CD4-positive, alpha-beta T cell treated with Interferon gamma for 1 hour (primary cell): ENCODE results near the gene DUSP1.
A peak's percentile ranks its signal among the peaks of the same experiment; 100 is the strongest.
"Not testable (repeated sequence)": the region's sequence is repeated elsewhere in the genome, so short reads cannot be mapped to it uniquely, and the experiment has no call there.

Experiments used
- DNase-seq: peaks from one replicate; pipeline ENCODE4 v3.0.0-alpha.2; 2020

Gene DUSP1, protein sequence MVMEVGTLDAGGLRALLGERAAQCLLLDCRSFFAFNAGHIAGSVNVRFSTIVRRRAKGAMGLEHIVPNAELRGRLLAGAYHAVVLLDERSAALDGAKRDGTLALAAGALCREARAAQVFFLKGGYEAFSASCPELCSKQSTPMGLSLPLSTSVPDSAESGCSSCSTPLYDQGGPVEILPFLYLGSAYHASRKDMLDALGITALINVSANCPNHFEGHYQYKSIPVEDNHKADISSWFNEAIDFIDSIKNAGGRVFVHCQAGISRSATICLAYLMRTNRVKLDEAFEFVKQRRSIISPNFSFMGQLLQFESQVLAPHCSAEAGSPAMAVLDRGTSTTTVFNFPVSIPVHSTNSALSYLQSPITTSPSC

DNA sequence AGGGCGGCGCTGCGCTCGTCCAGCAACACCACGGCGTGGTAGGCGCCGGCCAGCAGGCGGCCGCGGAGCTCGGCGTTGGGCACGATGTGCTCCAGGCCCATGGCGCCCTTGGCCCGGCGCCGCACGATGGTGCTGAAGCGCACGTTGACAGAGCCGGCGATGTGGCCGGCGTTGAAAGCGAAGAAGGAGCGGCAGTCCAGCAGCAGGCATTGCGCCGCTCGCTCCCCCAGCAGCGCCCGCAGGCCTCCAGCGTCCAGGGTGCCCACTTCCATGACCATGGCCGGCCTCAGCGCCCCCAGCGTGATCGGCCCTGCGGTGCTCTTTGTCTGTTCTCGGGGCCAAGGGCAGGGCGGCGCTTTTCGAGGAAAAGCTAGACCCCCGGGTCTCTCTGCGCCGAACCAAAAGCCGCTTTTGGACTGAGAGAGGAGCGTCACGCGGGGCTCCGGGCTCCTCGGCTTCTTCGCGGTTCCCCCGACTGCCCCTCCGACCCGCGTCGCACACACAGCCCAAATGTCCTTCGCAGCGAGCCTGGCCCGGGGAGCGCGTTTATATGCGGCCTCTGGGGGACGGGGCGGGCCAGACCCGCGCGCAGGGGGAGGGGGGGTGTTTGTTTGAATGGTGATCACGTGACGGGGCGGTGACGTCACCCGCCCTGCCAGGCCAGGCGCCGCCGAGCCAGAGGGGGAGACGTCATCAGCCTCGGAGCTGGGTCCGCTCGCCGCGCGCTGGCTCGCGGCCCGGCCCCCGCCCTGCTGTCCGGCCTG, at the start of gene DUSP1:
Gene DUSP1, minus strand, starts transcription at position 521 of the 764 bp plus-strand sequence. Its CDS starts 243 bp downstream, at position 278.
- peak; percentile 98 for DNase-seq

DNA sequence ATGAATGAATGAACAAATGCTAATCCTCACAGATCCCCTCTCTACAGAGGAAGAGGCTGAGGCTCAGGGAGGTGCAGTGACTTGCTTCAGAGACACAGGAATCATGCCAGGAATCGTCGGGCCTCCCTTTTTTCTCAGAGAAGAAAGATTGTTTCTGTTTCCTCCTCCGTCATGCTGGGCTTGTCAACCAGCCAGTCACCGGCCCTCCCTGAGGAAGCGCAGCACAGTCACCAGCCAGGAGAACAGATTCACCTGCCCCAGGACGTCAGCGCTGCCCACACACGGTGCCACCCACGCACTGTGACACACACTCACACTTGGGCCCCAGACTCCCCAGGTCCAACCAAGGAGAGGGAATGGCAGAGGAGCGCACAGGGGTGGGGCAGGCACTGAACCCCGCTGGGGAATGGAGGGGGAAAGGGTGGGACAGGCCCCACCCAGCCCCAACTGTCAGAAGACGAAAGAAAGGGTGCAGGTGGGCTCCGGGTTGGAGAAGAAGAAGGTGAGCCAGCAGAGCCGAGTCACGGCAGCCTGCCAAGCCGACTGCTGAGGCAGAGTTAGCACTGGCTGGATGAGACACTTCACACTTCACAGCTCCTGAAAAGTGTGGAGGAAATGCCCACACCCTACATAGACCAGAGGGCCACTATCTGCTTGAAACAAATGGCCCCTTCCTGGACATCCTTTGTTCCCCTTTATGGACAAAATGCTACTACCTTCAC, 49.2 kb upstream of the DUSP1 start:
- DNase-seq, result no peak

DNA sequence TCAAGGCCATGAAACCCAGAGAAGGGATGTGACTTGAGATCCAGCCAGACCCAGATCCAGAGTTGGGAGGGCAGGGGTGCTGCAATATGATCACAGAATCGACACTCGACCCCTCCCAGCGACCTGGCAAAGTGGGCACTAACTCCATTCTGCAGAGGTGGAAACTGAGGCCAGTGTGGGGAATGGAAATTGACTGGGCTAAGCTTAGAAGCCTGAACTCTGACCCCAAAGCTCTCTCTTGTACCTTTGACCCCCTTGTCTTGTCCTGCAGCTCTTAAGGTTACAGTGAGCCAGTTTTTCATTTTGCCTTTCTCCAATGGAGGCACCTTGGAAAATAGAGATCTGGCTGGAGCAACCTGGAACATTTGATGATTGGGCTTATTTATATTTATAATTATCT, 48.6 kb upstream of the DUSP1 start:
- no peak for DNase-seq

DNA sequence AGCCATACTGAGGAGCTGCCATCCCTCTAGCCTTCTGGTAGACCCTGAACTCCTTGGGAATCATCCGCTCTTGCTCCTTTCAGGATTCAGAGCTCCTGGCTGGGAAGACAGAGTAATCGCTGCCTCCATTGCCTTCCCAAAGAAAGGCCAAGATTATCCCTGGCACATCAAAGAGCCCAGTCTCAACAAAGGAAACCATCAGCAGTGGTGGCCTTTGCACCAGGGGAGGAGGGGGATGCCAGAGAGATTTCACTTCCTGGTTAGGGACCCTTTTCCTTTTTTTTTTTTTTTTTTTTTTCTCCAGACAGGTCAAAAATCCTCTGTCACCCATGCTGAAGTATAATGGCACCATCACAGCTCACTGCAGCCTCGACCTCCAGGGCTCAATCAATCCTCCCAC, 47.1 kb upstream of the DUSP1 start:
- DNase-seq, result no peak

DNA sequence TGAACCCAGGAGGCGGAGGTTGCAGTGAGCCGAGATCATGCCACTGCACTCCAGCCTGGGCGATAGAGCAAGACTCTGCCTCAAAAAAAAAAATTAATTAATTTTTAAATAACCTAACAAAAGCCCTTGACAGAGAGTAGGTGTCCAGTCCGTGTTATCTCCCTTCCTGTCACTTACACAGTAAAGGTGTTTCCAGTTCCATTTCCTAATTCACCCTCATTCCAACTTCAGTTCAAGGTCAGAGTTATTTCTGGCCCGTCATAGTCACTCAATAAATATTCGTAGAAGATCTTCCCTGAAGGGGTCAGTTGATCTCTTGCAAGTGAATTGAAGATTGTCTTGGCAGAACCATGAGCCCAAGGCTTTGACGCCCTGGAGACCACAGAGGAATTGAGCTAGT, 46.7 kb upstream of the DUSP1 start:
- DNase-seq, result no peak

DNA sequence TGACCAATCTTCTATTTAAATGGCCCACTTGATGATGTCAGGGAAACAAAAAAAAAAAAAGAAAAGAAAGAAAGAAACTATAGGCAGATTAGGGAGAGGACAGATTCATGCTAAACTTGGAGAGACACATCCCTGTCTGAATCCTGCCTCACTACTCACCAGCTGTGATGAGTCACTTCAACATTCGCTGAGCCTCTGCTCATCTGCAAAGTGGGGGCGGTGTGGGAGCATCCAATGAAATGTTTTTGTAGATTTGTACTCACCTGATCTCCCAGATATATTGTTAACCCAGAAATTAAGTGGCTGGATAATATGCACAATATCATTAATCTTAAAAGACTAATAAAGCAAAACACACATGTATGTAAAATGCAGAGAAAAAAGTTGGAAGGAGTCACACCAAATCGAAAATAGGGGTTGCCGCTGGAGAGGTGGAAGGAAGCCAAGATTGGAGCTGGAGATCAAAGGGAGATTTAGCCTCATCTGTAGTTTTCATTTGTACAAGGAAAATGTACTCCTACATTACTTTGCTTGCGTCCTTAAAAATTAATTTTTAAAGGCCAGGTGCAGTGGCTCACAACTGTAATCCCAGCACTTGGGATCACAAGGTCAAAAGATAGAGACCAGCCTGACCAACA, 46.0 kb upstream of the DUSP1 start:
- no peak for DNase-seq

DNA sequence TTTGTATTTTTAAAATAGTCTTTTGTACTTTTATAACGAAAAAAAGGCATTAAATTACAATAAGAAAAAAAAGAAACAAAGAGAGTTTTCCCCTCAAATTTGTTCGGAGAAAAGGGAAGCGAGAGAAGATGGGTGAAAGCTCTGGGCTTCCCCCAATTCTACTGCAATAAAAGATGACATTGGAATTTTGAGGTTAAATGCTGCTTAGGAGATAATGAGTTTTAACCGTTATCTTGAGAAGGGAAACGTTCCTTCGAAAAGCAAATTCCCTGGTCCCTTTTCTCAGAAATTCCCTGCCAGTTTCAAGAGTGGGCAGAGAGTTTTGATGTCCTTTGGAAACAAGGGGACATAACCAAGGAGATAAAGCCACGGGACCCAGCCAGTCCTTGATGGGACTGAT, 44.6 kb upstream of the DUSP1 start:
- no peak for DNase-seq

DNA sequence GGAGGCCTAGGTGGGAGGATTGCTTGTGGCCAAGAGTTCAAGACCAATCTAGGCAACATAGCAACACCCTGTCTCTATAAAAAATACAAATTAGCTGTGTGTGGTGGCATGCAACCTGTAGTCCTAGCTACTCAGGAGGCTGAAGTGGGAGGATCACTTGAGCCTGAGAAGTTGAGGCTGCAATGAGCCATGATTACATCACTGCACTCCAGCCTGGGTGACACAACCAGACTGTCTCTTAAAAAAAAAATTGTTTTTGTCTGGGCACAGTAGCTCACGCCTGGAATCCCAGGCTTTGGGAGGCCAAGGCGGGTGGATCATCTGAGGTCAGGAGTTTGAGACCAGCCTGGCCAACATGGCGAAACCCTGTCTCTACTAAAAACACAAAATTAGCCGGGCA, 40.0 kb upstream of the DUSP1 start:
- not testable (repeated sequence) for DNase-seq

DNA sequence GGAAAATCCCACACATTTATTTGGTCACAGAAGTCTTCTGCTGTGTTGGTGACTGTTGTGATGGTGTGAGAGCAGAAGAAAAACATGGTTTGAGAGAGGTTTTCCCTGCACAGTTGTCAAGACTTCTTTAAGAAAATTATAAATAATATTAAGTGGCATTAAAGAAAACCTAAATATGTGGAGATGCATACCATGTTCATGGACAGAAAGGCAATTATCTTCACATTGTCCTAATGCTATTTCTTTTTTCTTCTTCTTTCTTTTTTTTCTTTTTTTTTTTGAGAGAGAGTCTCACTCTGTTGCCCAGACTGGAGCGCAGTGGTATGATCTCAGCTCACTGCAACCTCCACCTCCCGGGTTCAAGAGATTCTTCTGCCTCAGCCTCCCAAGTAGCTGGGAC, 38.8 kb upstream of the DUSP1 start:
- no peak for DNase-seq

DNA sequence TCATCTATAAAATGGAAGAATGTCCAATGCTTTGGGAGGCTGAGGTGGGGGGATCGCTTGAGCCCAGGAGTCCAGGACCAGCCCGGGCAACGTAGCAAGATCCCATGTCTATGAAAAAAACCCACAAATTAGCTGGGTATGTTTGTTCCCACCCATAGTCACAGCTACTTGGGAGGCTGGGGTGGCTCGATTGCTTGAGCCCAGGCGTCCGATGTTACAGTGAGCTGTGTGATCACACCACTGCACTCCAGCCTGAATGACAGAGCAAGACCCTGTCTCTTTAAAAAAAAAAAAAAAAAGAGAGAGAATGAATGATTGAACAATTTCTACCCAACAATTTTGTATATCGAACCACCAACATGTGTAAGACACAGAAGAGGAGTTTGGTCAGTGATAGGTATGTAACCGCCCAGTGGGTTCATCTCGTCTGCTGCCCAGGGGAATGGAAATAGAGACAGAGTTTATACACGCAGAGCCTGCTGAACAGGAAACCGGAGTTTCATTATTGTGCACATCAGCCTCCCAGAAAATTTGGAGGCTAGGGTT, 36.8 kb upstream of the DUSP1 start:
- DNase-seq, result no peak

DNA sequence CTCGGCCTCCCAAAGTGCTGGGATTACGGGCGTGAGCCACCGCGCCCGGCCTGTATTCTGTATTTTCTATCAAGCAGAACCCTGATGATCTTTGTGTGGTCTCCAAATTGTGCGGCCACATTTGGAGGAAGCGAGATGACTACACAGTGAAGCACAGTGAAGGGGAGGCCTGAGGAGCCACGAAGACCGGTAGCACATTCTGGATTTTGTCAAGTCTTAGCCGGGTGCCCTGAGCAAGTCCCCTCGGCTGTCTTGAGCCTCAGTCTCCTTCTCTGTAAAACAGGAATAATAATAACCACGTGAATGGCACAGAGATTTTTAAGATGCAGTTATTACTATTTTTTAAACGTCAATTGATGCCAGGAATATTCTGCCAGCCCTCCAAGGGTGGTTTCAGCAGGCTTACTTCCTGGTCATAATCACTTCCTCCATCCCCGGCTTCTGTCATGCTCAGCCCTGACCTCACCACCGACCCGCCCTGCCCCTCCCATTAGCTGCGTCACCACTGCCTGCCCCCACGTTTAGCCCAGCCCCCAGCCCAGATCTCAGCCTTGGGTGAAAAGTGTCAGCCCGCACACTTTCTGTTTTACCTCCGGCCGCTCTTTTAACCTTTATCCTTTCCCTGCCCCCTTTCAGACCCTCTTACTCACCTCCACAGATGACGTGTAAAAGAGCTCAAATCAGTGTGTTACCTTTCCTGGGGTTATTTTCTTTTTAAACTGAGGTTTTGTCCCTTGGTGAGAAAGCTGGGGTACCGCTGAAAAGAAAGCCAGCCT, 36.1 kb upstream of the DUSP1 start:
- peak; percentile 94 for DNase-seq

DNA sequence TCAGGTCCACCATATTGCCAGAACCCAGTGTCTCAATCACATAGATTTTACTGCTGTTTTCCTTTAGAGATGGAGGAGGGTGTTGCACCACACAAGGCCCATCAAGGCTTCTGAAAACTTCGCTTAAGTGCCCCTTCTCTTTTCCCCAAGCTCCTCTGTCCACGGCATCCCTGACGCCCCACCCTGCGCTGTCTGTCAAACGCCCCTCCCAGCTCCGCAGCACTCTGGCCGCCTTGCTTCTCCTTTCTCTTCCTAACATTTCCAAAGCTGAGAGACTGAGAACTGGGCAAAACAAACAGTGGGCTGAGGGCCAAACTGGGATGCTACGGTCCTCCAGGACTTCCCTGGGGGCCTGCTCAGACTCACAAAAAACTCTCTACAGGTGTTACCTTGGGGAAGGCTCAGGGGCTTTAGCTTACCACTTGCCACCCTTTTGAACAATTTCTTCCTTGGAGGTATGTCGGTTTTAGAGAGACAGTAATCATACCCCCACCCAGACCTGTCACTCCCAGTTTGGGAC, 34.8 kb upstream of the DUSP1 start:
- DNase-seq, result no peak

DNA sequence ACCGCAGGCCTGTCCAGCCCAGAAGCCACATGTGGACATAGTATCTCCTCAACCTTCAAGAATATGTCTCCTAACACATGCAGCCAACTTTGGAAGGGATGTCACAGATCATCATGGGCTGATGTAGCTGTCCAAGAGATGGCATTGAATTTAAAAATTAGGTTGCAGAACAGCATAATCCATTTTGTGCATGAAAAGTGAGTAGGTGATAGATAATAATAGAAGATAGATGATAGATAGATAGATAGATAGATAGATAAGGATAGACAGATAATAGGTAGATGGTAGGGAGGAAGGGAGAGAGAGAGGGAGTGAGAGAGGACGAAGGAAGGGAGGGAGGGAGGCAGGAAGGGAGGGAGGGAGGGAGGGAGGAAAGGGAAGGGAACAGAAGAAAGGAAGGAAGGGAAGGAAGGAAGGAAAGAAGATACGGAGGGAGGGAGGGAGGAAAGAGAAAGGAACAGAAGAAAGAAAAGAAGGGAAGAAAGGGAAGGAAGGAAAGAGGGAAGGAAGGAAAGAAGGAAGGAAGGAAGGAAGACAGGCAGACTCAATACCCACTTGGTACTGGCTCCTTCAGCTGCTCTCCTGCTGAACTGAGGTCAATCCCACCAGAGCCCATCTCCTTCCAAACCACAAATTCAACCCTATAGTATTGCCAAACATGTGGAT, 34.2 kb upstream of the DUSP1 start:
- no peak for DNase-seq

DNA sequence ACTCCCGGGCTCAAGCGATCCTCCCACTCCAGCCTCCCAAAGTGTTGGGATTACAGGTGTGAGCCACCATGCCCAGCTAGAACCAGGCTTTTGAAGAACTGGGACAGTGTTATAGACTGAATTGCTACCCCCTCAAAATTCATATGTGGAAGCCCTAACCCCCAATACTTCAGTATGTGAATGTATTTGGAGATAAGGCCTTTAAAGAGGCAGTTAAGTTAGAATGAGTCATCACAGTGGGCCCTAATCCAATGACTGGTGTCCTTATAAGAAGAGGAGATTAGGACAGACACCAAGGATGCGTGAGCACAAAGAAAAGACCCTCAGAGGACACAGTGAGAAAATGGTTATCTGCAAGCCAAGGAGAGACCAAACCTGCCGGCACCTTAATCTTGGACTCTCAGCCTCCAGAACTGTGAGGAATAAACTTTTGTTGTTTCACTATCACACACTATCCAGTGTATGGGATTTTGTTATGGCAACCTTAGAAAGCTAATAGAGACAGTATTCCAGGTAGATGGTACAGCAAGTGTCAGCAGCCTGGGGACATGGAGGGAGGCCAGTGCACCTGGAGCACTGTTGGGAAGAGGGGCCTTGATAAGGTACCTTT, 31.7 kb upstream of the DUSP1 start:
- DNase-seq, result no peak

DNA sequence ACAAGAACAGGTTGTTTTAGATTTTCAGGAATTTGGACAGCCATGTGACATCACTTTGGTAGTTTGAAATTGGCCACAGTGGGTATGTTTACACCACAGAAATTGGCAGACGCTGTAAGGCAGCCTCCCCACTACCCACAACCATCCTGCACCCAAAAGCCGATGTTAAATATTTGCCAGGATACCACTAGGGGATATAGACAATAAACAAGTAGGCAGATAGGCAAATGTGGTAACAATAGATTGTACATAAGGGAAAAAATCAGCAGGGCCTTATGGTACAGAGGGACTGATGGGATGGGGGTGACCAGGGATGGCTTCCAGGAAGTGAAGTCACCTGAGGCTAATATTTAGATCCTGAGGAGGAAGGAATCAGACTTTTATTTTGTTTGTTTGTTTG, 31.1 kb upstream of the DUSP1 start:
- no peak for DNase-seq

DNA sequence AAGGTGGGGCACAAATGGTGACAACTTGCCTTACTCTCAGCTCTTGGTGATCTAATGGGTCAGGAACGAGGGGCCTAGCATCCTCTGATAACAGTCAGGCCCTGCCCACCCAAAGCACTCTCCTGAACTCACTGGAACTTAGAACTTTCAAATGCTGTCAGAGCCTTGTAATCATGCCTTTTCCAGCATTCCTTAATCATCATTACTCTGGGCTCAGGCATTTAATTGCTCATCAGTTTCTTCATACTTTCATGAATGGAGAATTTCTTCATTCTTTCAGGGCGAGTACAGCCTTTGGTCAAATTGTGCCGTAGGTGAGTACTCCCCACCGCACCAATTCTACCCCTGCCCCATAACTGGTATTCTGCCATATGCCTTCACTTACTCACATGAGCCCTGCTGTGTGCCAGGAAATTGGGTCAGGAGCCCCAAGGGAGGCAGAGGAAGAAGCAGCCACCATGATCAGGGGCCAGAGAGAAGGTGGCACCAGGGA, 30.2 kb upstream of the DUSP1 start:
- DNase-seq, result no peak

DNA sequence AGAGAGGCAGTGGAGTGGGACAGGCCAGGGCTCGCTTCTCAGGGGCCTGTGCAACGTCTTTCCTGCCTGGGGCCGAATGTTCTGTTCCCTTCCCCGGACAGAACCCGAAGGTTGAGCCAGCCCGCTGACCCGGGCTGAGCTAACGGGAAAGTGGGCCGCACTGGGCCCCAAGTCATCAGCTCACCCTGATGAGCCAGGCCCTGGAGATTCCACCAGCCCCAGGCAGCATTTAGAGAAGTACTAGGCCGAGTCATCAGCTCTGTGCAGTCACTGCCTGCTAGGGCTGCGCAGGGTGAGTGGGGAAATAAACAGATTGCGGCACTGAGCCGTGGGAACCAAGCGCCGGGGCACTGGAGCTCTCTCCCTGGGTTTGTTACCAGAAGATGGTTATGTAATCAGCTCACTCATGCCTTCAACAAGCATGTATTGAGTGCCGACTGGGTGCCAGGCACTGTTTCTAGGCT, 29.1 kb upstream of the DUSP1 start:
- DNase-seq, result peak; percentile 85

DNA sequence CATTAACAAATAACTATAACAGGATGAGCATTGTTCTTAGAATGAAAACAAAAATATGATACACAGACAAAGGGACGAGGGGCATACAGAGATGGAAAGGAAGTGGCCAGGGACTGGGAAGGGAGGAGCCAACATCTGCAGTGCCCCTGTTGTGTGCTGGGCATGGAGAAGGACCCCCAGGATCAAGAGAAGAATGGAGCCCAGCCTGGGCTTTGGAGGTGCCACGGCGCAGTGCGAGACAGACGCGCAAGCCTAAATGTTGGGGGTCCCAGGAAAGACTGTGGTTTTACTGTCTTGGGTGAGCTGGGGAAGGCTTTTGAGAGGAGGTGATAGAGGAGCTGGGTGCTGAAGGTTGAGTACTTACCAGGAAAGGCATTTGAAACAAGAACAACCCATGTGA, 28.4 kb upstream of the DUSP1 start:
- no peak for DNase-seq

DNA sequence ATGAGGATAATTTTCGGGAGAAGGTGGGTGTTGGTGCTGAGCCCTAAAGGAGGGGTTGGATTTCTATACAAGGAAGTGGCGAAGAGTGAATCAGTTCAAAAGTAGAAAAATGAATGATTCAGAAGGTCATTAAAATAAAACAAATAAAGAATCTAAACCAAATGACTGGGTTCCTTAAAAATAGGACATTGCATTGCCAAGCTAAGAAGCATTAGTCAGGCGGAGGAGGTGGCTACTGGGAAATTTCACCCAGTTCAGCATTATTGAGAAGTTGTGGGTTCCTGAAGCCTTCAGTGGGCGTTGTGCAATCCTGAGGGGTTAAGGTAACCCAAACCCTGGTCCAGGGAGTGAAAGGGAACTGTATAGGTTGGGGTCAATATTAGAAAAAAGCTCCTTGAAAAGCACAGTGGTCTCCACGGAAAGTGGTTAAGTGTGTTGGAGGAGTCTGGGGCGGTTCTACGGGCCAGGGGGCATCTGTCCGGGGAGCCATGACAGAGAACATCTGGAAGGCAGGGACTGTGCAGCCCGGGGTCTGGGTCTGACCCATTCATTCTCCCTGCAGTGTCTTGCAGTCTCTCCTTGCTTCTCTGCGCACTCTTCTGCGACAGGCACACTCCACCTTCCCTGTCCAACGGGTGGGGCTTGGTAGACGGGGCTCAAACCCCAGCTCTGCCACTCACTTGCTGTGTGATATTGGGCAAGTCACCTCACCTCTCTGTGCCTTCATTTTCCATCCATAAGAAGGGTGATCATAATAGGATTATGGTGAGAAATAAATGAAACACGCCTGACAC, 27.6 kb upstream of the DUSP1 start:
- DNase-seq, result peak; percentile 70

DNA sequence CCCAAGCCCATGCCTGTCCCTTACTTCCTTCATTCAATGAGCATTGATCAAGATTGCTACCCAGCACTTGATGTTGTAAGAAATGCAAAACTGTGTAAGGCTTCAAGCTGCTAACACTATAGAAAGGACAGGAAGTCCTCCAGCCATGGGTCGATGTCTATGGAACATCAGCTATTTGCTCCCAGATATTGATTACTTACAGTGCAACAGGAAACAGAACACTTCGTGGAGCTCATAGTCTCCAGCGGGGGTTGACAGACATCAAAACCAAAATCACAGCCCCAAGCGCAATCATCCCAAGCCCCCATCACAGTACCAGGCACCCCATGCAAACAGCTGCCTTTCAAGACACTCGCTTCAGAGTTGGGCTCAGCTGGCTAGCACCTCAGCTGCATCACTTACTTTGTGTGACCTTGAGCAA, 26.8 kb upstream of the DUSP1 start:
- DNase-seq, result no peak
